ENCODE data around the gene GBX1.

GBX1 gene

DNA sequence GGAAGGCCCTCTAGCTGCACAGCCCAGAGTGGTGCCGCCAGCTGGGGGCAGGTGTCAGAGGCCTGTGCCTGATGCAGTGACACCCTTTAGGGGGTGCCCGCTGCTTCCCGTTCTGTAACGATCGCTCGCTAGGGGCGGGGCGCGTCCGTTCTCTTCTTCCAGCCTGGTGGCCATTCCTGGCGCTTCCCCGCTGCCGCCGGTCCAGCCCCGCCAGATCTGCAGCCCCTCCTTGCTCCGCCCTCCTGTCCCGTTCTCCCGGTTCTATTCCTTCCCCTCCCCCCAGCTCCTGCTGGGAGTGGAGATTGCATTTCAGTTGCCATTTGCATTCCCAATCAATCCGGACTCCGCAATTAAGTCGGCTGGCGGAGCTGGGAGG, 42.0 kb downstream of the GBX1 start:
- DNase-seq = no peak

DNA sequence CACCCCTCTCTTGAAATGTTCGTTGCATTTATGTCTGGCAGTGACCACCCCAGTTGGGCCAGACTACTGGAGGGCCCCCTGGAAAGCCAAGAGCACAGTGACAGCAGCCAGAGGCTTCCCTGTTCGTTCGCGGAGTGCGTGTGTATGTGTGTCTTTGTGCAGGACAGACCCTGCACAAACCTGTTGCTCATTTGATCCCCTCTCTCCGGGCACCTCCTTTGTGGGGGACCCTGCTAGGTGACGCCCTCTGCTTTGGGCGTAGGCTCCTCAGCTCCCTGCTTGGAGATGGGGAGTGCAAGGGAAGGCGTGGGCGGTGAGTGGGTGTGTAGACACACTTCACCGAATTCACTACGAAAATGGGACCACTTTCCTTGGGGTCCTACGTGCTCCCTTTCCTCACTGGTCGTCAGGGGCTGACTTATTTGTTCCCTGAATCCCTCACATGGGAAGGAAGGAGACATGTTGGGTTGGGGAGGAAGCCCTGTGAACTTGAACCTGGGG, 42.5 kb downstream of the GBX1 start:
- DNase-seq = no peak

DNA sequence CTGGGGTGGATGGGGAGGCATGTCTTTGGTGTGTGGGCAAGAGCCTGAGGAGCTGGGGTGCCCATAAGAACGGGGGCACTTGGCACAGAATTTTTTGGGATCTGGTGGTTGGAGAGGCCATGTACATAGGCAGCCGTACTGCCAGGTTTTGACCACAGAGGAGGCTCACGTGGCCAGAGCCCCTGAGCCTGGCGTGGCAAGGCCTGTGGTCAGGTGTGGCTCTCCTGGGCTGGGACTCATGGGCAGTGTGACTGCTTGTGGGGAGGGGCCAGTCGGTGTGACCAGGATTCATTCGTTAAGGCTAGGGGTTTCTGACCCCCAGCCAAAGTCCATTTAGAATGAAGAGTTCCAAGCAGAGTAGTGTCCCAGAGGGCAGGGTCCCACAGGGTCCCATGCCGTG, 43.0 kb downstream of the GBX1 start:
- DNase-seq = no peak

DNA sequence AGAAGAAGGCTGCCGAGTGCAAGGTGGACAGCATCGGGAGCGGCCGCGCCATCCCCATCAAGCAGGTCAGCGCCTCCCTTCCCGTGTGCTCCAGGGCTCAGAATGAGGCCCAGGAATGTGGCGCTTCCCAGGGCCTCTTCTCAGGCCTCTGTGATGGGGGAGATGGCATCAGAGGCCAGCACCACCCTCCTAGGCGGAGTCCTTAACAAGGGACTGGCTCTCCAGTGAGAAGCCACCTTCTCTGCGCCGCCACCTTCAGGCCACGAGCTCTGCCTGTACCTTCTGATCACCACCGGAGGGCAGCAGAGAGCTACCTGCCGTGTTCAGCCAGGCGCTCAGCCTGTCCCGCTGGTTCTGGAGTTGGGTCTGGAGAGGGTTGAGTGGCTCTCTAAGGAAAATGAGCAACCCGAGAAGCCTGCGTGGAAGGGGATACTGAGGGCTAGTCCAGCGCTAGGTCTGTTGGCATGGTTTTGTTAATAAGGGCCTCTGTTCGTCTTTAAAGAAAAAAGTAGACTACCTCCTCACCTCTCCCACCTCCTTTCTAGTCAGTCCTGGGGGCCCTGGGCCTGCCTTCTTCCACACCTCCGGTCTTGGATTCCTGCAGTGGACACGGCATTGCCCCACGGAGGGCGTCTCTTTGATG, 43.6 kb downstream of the GBX1 start:
- DNase-seq = no peak

DNA sequence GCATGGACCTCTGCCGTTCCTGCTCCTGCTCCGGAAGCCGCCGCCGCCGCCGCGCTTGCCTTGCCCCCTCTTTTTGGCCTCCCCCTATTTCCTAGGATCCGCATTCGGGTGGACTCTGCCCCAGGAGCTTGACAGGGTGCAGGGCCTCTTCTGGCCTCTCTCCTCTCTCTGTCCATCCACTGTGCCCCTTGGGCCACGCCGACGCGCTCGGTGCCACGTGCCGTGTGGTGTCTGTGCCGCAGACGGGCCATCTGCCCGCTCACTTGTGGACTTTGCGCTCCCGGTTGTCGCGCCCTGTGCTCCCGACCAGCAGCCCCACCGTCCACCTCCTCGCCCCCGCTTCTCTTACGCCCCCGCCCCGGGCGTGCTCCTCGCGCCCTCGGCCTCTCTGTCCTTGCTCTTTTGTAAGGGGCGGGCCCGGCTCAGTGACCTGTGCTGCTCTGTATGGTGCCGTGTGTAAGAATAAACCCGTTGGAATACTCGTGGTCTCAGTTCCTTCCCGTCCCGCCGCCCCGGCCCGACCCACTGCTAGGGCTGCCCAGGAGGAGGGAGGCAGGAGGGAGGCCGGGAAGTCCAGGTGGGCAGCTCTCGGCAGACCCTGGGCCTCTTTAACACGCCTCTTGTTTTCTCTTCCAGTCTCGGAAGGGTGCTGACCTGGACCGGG, 44.2 kb downstream of the GBX1 start:
- DNase-seq = no peak

DNA sequence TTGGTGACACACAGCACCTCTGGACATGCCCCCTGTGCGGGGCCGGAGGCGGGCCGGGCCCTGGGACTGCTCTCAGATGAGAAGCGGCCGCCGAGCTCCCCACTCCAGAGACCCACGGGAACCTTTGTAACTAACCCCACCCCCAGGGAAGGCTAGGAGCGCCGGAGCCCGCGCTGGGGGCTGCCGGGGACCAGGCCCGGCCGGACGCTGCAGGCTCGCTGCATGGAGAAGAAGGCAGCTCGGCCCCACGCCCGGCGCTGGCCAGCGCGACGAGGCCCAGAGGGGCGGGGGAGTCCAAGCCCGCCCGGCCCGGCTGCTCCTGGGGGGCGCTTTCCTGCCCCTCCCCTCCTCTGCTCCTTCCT, 44.7 kb downstream of the GBX1 start:
- DNase-seq = no peak

DNA sequence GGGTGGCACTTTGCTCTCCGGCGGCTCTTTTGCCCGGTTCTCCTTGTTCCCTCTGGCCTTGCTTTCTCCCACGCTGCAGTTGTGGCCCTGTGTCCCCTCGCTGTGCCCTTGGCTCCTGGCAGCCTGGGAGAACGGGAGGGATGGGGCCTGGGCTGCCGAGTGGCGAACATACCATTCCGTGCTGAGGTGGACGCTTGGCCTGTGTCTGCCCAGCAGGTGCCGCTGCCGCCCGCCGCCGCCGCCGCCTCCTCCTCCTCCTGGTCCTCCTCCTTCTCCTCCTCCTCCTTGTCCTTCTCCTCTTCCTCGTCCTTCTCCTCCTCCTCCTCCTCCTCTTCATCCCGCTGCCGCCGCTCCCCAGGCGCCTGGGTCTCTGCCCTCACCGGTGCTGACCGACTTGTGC, 45.2 kb downstream of the GBX1 start:
- DNase-seq = no peak

DNA sequence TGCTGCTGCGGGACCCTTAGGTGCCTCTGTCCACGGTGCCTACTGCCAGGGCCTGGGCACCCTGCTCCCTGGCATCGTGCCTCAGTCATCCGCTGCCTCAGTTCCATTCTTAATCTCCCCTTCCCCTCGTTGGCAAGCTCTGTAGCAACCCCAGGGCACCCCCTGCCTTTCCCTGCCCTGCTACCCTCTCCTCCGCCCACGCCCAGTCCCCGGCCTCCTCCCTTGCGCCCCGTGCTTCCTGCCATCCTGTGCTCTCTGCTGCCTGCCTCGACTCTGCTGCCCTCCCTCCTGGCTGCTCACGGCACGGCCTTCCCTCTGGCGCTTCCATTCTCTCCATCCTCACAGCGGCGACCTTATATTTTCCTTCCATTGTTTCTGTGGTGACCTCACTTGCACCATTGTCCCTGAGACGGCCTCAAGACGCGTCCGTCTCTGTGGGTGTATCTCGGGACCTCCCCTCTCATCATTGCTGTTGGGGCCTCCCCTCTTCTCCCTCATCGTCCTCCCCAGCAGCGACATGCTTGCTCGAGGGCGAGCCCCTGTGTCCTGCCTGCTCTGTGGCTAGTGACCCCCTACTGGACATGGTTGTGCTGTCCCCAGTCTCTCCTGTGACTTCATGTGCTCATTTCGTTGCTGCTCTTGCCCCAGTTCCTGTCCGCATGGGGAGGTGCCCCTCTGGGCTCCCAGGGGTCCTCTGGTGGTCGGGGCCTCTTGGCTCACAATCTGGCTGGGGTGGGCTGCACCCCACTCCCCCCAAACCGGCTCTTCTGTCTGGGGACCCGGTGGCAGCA, 45.9 kb downstream of the GBX1 start:
- DNase-seq = no peak

DNA sequence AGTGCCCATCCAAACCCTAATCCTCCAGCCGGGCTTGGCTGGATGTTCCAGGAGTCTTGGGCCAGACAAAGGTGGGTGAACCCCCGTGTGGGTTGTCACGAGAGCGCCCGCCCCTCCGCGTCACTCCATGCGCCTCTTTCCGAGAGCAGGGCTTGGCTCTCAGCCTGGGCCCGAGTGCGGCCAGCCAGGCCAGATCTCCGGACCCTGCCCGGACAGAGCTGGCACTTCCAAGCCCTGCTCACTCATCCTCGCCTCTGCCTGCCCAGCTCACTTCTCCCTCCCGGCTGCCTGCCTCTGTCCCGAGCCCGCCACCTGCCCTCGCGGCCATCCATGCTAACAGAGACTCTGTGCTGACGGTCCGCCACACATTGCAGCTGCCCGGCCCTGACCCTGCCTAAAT, 46.6 kb downstream of the GBX1 start:
- DNase-seq = no peak

DNA sequence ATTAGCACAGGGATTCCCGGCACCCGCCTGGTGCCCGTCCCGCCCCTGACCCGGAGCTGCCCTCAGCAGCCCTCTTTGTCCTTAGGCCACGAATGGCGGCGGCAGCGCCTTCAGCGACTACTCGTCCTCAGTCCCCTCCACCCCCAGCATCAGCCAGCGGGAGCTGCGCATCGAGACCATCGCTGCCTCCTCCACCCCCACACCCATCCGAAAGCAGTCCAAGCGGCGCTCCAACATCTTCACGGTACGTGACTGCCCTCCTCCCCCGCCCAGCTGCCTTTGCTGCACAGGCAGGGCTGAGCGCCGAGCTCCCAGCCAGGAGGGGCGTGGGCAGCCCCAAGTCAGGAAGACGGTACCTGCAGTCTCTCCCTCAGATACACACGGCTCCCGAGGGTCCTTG, 47.6 kb downstream of the GBX1 start:
- no peak for DNase-seq

DNA sequence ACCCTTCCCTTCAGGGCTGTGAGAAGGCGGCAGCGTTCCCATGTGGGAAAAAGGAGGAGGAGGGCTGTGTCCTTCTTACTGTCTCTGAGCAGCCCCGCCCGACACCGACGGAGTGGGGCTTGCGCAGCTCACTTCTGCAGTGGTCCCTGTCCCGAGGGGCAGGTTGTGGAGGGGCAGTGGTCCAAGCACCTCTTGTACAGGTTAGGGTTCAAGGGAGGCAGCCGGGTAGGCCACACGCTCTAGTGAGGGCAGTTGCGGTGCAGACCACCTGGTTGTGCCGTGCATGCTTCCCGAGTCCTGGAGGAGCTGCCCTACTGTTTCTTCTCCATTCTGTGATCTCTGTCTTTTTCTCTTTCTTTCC, 48.5 kb downstream of the GBX1 start:
- DNase-seq = no peak

DNA sequence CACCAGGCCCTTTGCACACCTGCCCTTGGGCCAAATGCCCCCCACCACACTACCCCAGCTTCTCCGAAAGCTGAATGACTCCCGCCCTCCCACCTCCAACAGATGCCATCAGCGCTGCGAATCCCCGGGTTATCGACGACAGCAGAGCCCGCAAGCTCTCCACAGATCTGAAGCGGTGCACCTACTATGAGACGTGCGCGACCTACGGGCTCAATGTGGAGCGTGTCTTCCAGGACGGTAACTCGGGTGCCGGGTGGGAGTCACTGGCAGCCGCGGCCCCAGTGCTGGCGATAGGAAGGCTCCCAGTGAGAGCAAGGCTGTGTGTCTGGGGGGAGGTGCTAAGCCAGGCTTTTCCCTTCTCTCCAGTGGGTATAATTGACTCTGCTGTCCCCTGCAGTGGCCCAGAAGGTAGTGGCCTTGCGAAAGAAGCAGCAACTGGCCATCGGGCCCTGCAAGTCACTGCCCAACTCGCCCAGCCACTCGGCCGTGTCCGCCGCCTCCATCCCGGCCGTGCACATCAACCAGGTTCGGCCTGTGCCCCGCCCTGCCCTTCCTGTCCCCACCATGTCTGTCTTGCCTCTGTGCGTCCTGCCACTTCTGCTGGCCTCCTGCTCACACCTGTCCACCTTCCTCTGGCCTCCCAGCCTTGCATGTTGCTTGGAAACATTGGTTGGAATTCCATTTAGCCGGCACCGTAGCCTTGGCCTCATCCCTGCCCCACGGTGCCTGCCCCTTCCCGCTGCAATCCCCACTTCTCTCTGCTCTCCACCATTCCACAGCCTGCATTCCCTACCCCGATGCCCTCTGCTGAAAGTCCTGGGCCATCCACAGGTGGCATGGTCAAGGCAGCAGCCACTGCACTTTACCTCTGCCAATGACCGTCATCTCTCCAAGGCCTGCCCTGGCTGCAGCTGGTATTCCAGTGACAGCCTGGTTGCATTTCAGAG, 49.1 kb downstream of the GBX1 start:
- DNase-seq = no peak

DNA sequence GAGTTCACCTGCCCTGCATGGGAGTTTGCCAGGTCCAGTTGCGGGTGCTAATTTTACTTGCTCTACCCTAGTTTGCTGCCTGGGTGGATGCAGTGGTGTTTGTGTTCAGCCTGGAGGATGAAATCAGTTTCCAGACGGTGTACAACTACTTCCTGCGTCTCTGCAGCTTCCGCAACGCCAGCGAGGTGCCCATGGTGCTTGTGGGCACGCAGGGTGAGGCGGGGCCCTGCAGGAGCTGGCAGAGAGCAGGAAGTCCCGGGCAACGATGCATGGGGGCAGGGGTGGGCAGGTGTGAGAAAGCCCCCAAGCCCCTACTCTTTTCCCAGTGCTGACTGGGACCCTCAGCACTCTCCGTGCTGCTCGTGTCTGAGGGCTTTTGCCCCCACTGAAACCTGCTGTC, 49.9 kb downstream of the GBX1 start:
- DNase-seq = no peak

DNA sequence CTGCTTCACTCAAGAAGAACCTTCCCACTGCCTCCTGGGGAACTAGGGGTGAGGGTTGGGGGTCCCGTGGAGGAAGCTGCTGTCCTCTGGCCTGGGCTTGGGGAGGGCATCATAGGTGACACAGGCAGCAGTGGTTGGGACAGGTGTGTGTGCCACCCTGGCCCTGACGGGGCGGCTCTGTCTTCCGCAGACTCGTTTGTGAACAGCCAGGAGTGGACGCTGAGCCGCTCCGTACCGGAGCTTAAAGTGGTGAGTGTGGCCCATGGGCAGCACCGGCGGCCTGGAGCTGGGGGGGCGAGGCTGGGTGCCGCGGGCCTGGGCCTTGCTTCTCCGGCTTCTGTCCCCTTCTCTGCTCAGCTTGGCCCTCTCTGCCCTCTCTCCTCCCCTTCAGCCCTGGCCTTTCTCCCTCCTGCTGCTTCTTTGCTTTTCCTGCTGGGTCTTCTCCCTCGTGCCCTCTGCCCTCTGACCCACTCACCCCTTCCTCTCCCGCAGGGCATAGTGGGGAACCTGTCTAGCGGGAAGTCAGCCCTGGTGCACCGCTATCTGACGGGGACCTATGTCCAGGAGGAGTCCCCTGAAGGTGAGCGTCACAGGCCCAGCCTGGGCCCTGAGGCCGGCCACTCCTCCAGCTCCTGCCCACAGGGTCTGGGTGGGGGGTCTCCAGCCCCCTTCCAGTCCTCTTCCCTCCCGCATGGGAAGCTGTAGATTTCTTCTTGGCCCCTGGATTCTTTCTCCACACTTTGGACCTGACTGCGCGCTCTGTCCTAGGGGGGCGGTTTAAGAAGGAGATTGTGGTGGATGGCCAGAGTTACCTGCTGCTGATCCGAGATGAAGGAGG, 50.7 kb downstream of the GBX1 start:
- no peak for DNase-seq

DNA sequence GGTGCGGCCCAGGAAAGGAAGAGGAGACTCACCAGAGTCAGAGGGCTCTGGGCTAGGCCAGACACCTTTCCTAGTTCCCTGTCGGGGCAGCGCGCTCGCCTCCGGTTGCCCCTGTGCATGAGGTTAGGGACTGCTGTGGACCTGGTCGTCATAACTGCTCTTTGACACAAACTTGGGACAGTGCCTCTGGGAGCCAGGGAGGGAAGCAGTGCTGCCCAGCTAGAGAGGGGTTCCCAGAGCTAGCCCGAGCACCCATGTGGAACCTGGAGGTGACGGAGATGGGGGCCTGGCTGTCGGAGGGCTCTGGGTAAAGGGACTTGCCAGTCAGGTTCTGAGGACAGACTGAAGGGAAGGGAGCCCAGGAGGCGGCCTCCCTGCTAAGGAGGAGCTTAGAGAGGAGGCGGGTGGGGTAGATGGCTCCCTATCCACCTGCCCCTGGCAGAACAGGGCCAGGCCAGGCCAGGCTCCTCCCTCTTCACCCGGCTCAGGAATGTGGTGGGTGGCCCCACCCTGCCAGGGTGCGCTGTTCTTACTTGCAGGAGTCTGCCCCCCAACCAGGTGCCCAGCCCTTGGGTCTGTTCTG, 51.6 kb downstream of the GBX1 start:
- no peak for DNase-seq

DNA sequence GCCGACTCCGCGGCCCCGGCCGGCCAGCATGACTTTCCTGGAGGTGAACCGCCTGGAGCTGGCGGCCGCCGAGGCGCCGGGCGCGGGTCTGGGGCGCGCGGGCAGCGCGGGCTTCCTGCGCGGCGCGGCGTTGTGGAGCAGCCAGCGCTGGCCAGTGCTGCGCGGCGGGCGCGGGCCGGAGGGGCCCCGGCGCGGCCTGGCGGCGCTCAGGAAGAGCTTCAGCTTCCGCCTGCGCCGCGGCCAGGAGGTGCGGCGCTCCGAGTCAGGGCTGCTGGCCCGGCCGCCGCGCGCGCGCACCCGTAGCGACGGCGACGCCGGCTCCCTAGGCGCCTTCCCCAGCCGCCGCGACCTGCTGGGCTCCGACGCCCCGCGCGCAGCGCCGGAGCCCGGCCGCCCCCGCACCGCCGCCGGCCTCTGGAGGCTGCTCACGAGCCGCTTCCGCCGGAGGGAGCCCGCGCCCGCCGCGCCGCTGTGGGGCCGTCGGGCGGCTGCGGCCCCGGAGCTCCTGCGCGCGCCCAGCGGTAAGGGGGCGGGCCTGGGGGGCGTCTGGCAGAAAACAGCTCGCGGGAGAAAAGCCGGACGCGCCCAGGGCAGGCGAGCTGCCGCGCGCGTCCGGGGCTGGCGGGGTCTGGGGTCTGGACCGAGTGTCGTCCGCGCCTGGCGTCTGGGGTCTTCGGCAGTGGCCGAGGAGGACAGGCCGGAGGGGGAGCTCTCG, 52.2 kb downstream of the GBX1 start:
- no peak for DNase-seq

DNA sequence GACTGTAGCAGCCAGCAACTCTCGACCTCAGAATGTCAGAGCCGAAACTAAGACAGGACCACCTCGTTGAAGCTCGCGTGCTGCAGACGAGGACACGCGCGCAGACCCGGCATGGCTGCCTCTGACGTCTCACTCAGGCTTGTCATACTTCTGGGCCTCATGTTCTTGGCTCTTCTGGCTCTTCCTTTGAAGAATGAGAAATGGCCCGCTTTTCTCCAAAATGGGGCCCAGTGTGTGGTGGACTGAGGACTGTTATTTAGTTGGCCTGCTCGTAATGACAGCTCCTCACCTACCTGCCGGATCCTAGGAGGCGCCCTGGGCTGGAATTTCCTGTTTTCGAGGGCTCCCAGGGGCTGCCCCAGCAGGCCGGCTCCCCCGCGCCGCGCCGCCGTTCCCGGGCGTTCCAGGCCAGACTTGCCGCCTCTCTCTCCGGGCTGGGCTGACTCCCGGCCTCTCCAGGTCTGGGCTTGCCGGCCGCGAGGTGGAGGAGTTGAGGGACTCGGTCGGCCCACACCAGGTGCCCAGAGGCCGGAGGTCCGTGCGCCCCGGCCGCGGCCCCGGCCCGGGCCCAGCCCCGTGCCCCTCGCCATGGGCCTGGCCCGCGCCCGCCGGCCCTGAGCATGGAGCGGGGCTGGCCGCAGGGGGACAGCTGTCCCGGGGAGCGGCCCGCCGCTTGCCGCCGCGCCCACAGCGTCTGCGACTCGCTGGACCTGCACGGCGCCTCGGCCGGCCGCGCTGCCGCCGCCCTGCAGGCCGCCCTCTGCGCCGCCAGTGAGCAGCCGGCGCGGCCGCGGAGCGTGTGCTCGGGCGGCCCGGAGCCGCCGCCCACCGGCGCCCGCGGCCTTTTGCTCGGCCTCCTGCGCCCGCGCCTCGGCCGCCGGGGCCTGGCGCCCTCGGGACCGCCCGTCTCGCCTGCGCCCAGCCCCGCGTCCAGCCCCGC, 53.1 kb downstream of the GBX1 start:
- DNase-seq = no peak

DNA sequence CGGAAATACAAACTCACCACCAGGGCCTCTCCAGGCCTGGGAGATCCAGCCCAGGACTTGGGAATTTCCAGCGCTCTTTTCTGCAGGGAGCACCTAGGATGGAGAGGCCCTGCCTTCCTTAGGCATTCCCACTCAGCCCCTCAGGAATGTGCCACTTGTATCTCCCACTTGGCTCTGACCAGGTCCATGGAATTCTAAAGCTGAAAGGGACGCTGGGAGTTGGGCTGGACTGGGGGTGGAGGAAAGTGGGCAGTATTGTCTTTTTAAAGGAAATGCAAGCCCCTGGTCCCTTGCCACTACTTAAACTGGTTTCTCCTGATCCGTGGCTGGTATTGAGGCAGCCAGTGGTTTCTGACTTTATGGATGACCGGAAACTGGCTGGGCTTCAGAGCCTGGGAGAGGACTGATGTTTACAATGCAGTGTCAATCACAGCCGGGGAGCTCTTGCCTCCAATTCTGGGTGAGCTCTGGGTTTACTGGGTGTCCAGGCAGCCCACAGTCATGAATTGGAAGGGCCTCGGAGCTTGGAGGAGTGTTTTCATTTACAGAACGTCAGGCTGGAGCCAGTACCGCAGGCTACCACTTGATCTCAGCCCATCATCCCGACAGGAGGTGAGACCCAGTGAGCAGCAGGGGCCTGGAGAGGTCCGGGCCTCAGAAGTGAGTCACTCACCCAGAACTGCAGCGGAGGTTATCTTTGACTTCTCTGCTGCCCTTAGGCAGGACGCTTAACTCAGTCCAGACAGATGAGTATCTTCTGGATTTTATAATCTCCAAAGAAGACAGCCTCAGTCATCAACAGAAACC, 53.9 kb downstream of the GBX1 start:
- no peak for DNase-seq
